ENCODE results near the gene LEF1.

DNA sequence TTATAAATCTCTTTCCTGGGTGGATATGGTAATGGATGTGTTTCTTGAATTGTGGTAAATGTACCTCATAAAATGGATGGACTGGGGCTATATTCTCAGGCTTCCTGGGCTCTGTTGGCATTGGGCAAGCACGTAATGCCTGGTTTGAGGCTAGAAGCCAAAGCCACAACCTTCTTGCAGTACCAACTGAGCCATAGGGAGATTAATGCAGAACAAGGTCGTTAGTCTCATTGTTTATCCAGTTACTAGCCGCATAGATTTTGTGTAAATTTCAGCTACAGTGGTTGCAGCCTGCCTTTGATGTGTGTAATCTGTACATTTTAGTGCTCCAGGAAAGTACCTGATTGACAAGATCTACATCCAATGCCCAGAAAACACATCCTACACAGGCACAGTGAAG is 7.2 kb upstream of the LEF1 start:
- no peak for TF ChIP-seq CTCF (conservative IDR thresholded peaks at IDR 0.05; ENCODE audit: low read depth in 2 of 2)
- no peak for TF ChIP-seq EZH2 (IDR thresholded peaks at IDR 0.05; ENCODE audit: low read depth, unreplicated experiment)
- TF ChIP-seq, protein P1, sequence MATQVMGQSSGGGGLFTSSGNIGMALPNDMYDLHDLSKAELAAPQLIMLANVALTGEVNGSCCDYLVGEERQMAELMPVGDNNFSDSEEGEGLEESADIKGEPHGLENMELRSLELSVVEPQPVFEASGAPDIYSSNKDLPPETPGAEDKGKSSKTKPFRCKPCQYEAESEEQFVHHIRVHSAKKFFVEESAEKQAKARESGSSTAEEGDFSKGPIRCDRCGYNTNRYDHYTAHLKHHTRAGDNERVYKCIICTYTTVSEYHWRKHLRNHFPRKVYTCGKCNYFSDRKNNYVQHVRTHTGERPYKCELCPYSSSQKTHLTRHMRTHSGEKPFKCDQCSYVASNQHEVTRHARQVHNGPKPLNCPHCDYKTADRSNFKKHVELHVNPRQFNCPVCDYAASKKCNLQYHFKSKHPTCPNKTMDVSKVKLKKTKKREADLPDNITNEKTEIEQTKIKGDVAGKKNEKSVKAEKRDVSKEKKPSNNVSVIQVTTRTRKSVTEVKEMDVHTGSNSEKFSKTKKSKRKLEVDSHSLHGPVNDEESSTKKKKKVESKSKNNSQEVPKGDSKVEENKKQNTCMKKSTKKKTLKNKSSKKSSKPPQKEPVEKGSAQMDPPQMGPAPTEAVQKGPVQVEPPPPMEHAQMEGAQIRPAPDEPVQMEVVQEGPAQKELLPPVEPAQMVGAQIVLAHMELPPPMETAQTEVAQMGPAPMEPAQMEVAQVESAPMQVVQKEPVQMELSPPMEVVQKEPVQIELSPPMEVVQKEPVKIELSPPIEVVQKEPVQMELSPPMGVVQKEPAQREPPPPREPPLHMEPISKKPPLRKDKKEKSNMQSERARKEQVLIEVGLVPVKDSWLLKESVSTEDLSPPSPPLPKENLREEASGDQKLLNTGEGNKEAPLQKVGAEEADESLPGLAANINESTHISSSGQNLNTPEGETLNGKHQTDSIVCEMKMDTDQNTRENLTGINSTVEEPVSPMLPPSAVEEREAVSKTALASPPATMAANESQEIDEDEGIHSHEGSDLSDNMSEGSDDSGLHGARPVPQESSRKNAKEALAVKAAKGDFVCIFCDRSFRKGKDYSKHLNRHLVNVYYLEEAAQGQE (IDR thresholded peaks at IDR 0.05; ENCODE audit: unreplicated experiment), result no peak
- no peak for TF ChIP-seq JUNB (IDR thresholded peaks at IDR 0.05; ENCODE audit: unreplicated experiment)
- no peak for TF ChIP-seq ETS1 (IDR thresholded peaks at IDR 0.05)
- no peak for TF ChIP-seq POLR2AphosphoS5 (IDR thresholded peaks at IDR 0.05; ENCODE audit: low read depth)
- no peak for TF ChIP-seq CREB1 (CRISPR knock-in tag; IDR thresholded peaks at IDR 0.05; ENCODE audit: low read depth)
- no peak for TF ChIP-seq EZH2phosphoT487 (IDR thresholded peaks at IDR 0.05; ENCODE audit: unreplicated experiment)

All from GM23338 (cell line).